OCI-LY7 (cell line): ENCODE measurements around the gene DPM1. TPM values are rescaled to one million over a fixed set of nuclear protein-coding genes. Genes with fewer than 3 reads are reported as not detected.

ENCODE experiments used
- BruUV-seq: library from RNA; stranded (reverse); fragments of 400-500 nt; replicated peaks from 2 replicates; lab custom pipeline; 2021; lab: Mats Ljungman, UMichigan
- CTCF ChIA-PET: fragments of 300-600 bp; sonication (Branson Sonifier 250); formaldehyde crosslinking; loops from one replicate; lab custom pipeline; 2022; ENCODE audit warnings: antibody characterized with exemption; ENCODE audit not compliant: unreplicated experiment; lab: Charles Lee
- POLR2A ChIA-PET: fragments of 300-600 bp; sonication (Branson Sonifier 250); formaldehyde crosslinking; loops from one replicate; lab custom pipeline; 2022; ENCODE audit warnings: antibody characterized with exemption; lab: Charles Lee
- DNase-seq: peaks from one replicate; pipeline ENCODE4 v3.0.0-alpha.2; 2015; ENCODE audit warnings: low spot score
- H2AFZ ChIP-seq: fragments of 200-600 bp; sonication (generic), shearing (Covaris generic); 2 replicates; pipeline ENCODE4 v1.6.1; 2014; ENCODE audit warnings: mild to moderate bottlenecking, antibody characterized with exemption, low read length, moderate library complexity
- H3K27ac ChIP-seq: fragments of 200-600 bp; sonication (generic); 2 replicates; pipeline ENCODE4 v1.5.1; 2014; ENCODE audit warnings: mixed run types, low read depth, mild to moderate bottlenecking, moderate library complexity, low read length, inconsistent platforms; ENCODE audit not compliant: poor library complexity, severe bottlenecking
- H3K36me3 ChIP-seq: fragments of 200-600 bp; sonication (generic); 2 replicates; pipeline ENCODE4 v1.6.1; 2014; ENCODE audit warnings: mild to moderate bottlenecking, antibody characterized with exemption, low read length, moderate library complexity, mixed read lengths; ENCODE audit not compliant: insufficient read depth
- H3K4me1 ChIP-seq: fragments of 200-600 bp; sonication (generic); 2 replicates; pipeline ENCODE4 v1.5.1; 2014; ENCODE audit warnings: mild to moderate bottlenecking, low read length; ENCODE audit not compliant: insufficient read depth, poor library complexity, severe bottlenecking
- H3K4me2 ChIP-seq: fragments of 200-600 bp; sonication (generic); 2 replicates; pipeline ENCODE4 v1.6.1; 2014; ENCODE audit warnings: mild to moderate bottlenecking, low read length
- H3K4me3 ChIP-seq: fragments of 200-600 bp; sonication (generic); 2 replicates; pipeline ENCODE4 v1.5.1; 2014; ENCODE audit warnings: mild to moderate bottlenecking, low read depth, low read length; ENCODE audit not compliant: poor library complexity, severe bottlenecking
- H3K79me2 ChIP-seq: fragments of 200-600 bp; sonication (generic); 2 replicates; pipeline ENCODE4 v1.6.1; 2016; ENCODE audit warnings: low read depth, mild to moderate bottlenecking, low read length, moderate library complexity, mixed read lengths; ENCODE audit not compliant: insufficient read depth
- H3K9me2 ChIP-seq: fragments of 200-600 bp; sonication (generic); 2 replicates; pipeline ENCODE4 v1.6.1; 2016; ENCODE audit warnings: mild to moderate bottlenecking, low read length, mixed read lengths; ENCODE audit not compliant: insufficient read depth
- H3K9me3 ChIP-seq: fragments of 200-600 bp; sonication (generic); 2 replicates; pipeline ENCODE4 v1.6.1; 2014; ENCODE audit warnings: mild to moderate bottlenecking, mixed run types, low read length, mixed read lengths
- H4K20me1 ChIP-seq: fragments of 200-600 bp; sonication (generic); 2 replicates; pipeline ENCODE4 v1.6.1; 2014; ENCODE audit warnings: mild to moderate bottlenecking, antibody characterized with exemption, low read length, moderate library complexity, mixed read lengths; ENCODE audit not compliant: insufficient read depth
- EZH2phosphoT487 ChIP-seq: fragments of 200-600 bp; sonication (generic); IDR thresholded peaks from 2 replicates; pipeline ENCODE4 v1.6.1; 2018; ENCODE audit warnings: low read depth, borderline replicate concordance, mild to moderate bottlenecking, mixed run types, antibody characterized with exemption, low read length, moderate library complexity, mixed read lengths
- intact Hi-C: fragments of 100-400 bp; cut with micrococcal nuclease; formaldehyde crosslinking; loops from one replicate; pipeline ENCODE4 v1.10.0; 2022; ENCODE audit not compliant: unreplicated experiment
- total RNA-seq, 2 experiments: library from RNA; depleted of rRNA in 1 of 2; stranded (reverse); fragments of >200 nt in 1 of 2; shearing (Covaris generic) in 1 of 2; gene quantifications; 2 replicates each; pipeline ENCODE4 v1.2.3, GENCODE V29; 2014 to 2022
- TF ChIP-seq, protein P1 (sequence below): fragments of 200-600 bp; sonication (generic); conservative IDR thresholded peaks from 2 replicates; pipeline ENCODE4 v1.5.1; 2014; ENCODE audit warnings: mild to moderate bottlenecking, antibody characterized with exemption, low read length, moderate library complexity, mixed read lengths

DPM1 gene
- total RNA-seq, 2 experiments from 2014 or later = 60.2 to 71.2 TPM

- DNase-seq = no peak
- Histone ChIP-seq H3K4me3 (no peak overlapping the region), H3K36me3 (no peaks in the 10 kb centered on the region), H3K79me2 (no peaks in the 10 kb centered on the region), H2AFZ (no peak overlapping the region), H3K4me1 (peaks cover 12% of the 10 kb centered on the region), H3K9me2 (no peaks in the 10 kb centered on the region), H4K20me1 (no peaks in the 10 kb centered on the region), H3K4me2 (no peak overlapping the region), H3K27ac (no peak overlapping the region), H3K9me3 (no peaks in the 10 kb centered on the region)
- TF ChIP-seq EZH2phosphoT487 = no peak
- TF ChIP-seq, protein P1, sequence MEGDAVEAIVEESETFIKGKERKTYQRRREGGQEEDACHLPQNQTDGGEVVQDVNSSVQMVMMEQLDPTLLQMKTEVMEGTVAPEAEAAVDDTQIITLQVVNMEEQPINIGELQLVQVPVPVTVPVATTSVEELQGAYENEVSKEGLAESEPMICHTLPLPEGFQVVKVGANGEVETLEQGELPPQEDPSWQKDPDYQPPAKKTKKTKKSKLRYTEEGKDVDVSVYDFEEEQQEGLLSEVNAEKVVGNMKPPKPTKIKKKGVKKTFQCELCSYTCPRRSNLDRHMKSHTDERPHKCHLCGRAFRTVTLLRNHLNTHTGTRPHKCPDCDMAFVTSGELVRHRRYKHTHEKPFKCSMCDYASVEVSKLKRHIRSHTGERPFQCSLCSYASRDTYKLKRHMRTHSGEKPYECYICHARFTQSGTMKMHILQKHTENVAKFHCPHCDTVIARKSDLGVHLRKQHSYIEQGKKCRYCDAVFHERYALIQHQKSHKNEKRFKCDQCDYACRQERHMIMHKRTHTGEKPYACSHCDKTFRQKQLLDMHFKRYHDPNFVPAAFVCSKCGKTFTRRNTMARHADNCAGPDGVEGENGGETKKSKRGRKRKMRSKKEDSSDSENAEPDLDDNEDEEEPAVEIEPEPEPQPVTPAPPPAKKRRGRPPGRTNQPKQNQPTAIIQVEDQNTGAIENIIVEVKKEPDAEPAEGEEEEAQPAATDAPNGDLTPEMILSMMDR = no peak
- BruUV-seq = no TSS peak
- ChIA-PET CTCF (interaction anchor here (0.5 kb wide), 1 partner anchor 173 kb away, joined by 3 read pairs; no protein-coding TSS in a partner anchor), POLR2A (interaction anchor here (0.6 kb wide), 1 partner anchor 842 kb away, joined by 3 read pairs; no protein-coding TSS in a partner anchor)
- intact Hi-C loops = no loop called here
Observed at GRCh38 chr20:50991076-50991475, 32.7 kb upstream of the DPM1 start.

DNA sequence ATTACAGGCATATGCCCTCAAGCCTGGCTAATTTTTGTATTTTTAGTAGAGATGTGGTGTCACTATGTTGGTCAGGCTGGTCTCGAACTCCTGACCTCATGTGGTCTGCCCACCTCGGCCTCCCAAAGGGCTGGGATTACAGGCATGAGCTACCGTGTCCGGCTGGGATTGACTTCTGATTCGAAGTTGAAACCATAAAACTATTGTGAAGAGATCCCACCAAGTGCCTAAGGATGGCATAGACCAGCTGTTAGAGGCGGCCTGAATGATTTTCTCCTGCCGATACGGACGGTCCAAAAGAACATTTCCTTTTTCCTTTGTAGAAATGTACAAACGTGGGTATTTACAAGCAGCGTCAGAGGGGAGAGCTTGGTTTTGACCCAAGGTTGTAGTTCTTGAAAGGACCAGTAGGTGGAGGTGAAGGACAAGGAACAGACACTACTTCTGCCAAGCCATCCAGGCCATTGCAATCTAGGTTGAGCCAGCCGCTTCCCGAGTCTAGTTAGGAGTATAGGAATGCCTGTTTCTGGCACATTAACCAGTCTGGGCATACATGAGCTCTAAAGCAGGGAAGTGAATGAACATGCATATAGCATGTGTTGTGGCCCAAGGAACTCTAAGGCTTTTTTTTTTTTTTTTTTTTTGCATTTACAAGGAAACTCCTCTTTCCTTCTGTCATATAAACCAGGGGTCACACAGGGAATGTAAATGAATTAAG is 29.3 kb upstream of the DPM1 start:
- Histone ChIP-seq H3K4me2 (no peak overlapping the region), H4K20me1 (no peaks in the 10 kb centered on the region), H3K9me3 (no peaks in the 10 kb centered on the region), H3K36me3 (no peaks in the 10 kb centered on the region), H3K4me3 (no peak overlapping the region), H2AFZ (no peak overlapping the region), H3K27ac (no peak overlapping the region), H3K4me1 (peaks cover 9% of the 10 kb centered on the region), H3K79me2 (no peaks in the 10 kb centered on the region), H3K9me2 (no peaks in the 10 kb centered on the region)
- ChIA-PET CTCF (interaction anchor here (0.6 to 2.6 kb wide), 3 partner anchors 9 to 320 kb away, joined by 3 to 23 read pairs (median 3); no protein-coding TSS in a partner anchor), POLR2A (interaction anchor here (0.6 to 1.5 kb wide), 6 partner anchors 113 to 1372 kb away, joined by 3 to 7 read pairs (median 4); no protein-coding TSS in a partner anchor)
- intact Hi-C loops = loop anchor here (1.0 kb wide), 2 partner anchors 319 to 637 kb away; no protein-coding TSS in a partner anchor
- no TSS peak for BruUV-seq
- peak; percentile 81 for DNase-seq
- TF ChIP-seq, protein P1 = peak; percentile 87
- TF ChIP-seq EZH2phosphoT487 = no peak

GRCh38 chr20:50983321-50983720 is 25.0 kb upstream of the DPM1 start:
- Histone ChIP-seq H2AFZ (no peak overlapping the region), H3K27ac (no peak overlapping the region), H3K4me2 (no peak overlapping the region), H3K4me1 (no peaks in the 10 kb centered on the region), H3K9me2 (no peaks in the 10 kb centered on the region), H4K20me1 (no peaks in the 10 kb centered on the region), H3K9me3 (no peaks in the 10 kb centered on the region), H3K36me3 (no peaks in the 10 kb centered on the region), H3K4me3 (no peak overlapping the region), H3K79me2 (no peaks in the 10 kb centered on the region)
- ChIA-PET CTCF (no interaction called here), POLR2A (interaction anchor here (0.6 kb wide), 1 partner anchor 474 kb away, joined by 3 read pairs; no protein-coding TSS in a partner anchor)
- intact Hi-C loops = no loop called here
- no peak for DNase-seq
- no TSS peak for BruUV-seq
- TF ChIP-seq, protein P1 = no peak
- TF ChIP-seq EZH2phosphoT487 = no peak
